OCI-LY7 (cell line): ENCODE data around the gene ADCY7. TPM values are rescaled to one million over a fixed set of nuclear protein-coding genes. Genes with fewer than 3 reads are reported as not detected.

Experiments used
- BruUV-seq: library from RNA; stranded (reverse); fragments of 400-500 nt; replicated peaks from 2 replicates; lab custom pipeline; 2021; lab: Mats Ljungman, UMichigan
- CTCF ChIA-PET: fragments of 300-600 bp; sonication (Branson Sonifier 250); formaldehyde crosslinking; loops from one replicate; lab custom pipeline; 2022; ENCODE audit warnings: antibody characterized with exemption; ENCODE audit not compliant: unreplicated experiment; lab: Charles Lee
- POLR2A ChIA-PET: fragments of 300-600 bp; sonication (Branson Sonifier 250); formaldehyde crosslinking; loops from one replicate; lab custom pipeline; 2022; ENCODE audit warnings: antibody characterized with exemption; lab: Charles Lee
- DNase-seq: peaks from one replicate; pipeline ENCODE4 v3.0.0-alpha.2; 2015; ENCODE audit warnings: low spot score
- H2AFZ ChIP-seq: fragments of 200-600 bp; sonication (generic), shearing (Covaris generic); 2 replicates; pipeline ENCODE4 v1.6.1; 2014; ENCODE audit warnings: mild to moderate bottlenecking, antibody characterized with exemption, low read length, moderate library complexity
- H3K27ac ChIP-seq: fragments of 200-600 bp; sonication (generic); 2 replicates; pipeline ENCODE4 v1.5.1; 2014; ENCODE audit warnings: mixed run types, low read depth, mild to moderate bottlenecking, moderate library complexity, low read length, inconsistent platforms; ENCODE audit not compliant: poor library complexity, severe bottlenecking
- H3K36me3 ChIP-seq: fragments of 200-600 bp; sonication (generic); 2 replicates; pipeline ENCODE4 v1.6.1; 2014; ENCODE audit warnings: mild to moderate bottlenecking, antibody characterized with exemption, low read length, moderate library complexity, mixed read lengths; ENCODE audit not compliant: insufficient read depth
- H3K4me1 ChIP-seq: fragments of 200-600 bp; sonication (generic); 2 replicates; pipeline ENCODE4 v1.5.1; 2014; ENCODE audit warnings: mild to moderate bottlenecking, low read length; ENCODE audit not compliant: insufficient read depth, poor library complexity, severe bottlenecking
- H3K4me2 ChIP-seq: fragments of 200-600 bp; sonication (generic); 2 replicates; pipeline ENCODE4 v1.6.1; 2014; ENCODE audit warnings: mild to moderate bottlenecking, low read length
- H3K4me3 ChIP-seq: fragments of 200-600 bp; sonication (generic); 2 replicates; pipeline ENCODE4 v1.5.1; 2014; ENCODE audit warnings: mild to moderate bottlenecking, low read depth, low read length; ENCODE audit not compliant: poor library complexity, severe bottlenecking
- H3K79me2 ChIP-seq: fragments of 200-600 bp; sonication (generic); 2 replicates; pipeline ENCODE4 v1.6.1; 2016; ENCODE audit warnings: low read depth, mild to moderate bottlenecking, low read length, moderate library complexity, mixed read lengths; ENCODE audit not compliant: insufficient read depth
- H3K9me2 ChIP-seq: fragments of 200-600 bp; sonication (generic); 2 replicates; pipeline ENCODE4 v1.6.1; 2016; ENCODE audit warnings: mild to moderate bottlenecking, low read length, mixed read lengths; ENCODE audit not compliant: insufficient read depth
- H3K9me3 ChIP-seq: fragments of 200-600 bp; sonication (generic); 2 replicates; pipeline ENCODE4 v1.6.1; 2014; ENCODE audit warnings: mild to moderate bottlenecking, mixed run types, low read length, mixed read lengths
- H4K20me1 ChIP-seq: fragments of 200-600 bp; sonication (generic); 2 replicates; pipeline ENCODE4 v1.6.1; 2014; ENCODE audit warnings: mild to moderate bottlenecking, antibody characterized with exemption, low read length, moderate library complexity, mixed read lengths; ENCODE audit not compliant: insufficient read depth
- EZH2phosphoT487 ChIP-seq: fragments of 200-600 bp; sonication (generic); IDR thresholded peaks from 2 replicates; pipeline ENCODE4 v1.6.1; 2018; ENCODE audit warnings: low read depth, borderline replicate concordance, mild to moderate bottlenecking, mixed run types, antibody characterized with exemption, low read length, moderate library complexity, mixed read lengths
- intact Hi-C: fragments of 100-400 bp; cut with micrococcal nuclease; formaldehyde crosslinking; loops from one replicate; pipeline ENCODE4 v1.10.0; 2022; ENCODE audit not compliant: unreplicated experiment
- total RNA-seq, 2 experiments: library from RNA; depleted of rRNA in 1 of 2; stranded (reverse); fragments of >200 nt in 1 of 2; shearing (Covaris generic) in 1 of 2; gene quantifications; 2 replicates each; pipeline ENCODE4 v1.2.3, GENCODE V29; 2014 to 2022
- TF ChIP-seq, protein P1 (sequence below): fragments of 200-600 bp; sonication (generic); conservative IDR thresholded peaks from 2 replicates; pipeline ENCODE4 v1.5.1; 2014; ENCODE audit warnings: mild to moderate bottlenecking, antibody characterized with exemption, low read length, moderate library complexity, mixed read lengths

ADCY7 gene
- total RNA-seq, 2 experiments from 2014 or later = 49.9 to 77.7 TPM

DNA sequence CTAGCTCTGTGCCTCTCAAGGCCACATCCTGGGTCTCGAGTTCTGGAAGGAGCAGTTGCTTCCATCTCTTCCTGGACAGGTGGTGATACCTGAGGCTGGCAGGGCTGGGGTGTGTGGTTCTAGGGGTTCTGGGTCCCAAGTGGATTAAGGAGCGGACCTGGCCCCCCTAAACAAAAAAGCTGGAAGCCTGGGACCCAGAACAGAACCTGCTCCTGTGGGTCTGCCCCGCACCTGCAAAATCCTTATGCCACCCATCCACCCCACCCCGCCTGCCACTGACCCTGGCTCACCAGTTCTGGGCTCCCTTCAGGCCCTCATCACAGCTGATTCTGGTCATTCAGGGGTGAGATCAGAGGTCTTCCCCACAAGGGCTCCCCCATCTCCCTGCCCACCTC is 44.8 kb downstream of the ADCY7 start:
- POLR2A ChIA-PET = no interaction called here

DNA sequence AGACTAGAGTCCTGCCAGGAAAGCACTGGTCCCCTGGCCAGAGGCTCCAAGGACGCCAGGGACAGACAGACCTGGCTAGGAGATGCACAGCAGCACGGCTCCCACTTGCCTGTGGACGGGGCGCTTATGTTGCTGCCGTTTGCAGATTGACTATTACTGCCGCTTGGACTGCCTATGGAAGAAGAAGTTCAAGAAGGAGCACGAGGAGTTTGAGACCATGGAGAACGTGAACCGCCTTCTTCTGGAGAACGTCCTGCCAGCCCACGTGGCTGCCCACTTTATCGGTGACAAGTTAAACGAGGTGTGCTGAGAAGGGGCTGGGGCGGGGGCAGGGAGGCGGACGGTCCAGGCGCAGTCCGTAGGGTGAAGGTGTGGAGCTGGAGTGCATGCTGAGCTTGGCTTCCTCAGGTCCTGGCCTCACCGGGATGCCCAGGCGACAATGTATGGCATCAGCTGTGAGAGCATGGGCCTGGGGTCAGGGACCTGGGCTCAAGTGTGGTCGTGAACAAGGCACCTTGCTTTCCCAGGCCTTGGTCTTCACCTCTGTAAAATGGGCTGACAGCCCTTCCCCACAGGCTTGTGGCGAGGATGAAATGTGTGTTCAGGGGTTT is 45.6 kb downstream of the ADCY7 start:
- Histone ChIP-seq H4K20me1 (no peaks in the 10 kb centered on the region; the same call in 1 of the 2 replicates), H3K4me3 (no peak overlapping the region), H3K9me3 (no peaks in the 10 kb centered on the region), H2AFZ (no peak overlapping the region), H3K36me3 (peaks cover 52% of the 10 kb centered on the region), H3K4me1 (no peaks in the 10 kb centered on the region), H3K79me2 (no peaks in the 10 kb centered on the region), H3K4me2 (no peak overlapping the region), H3K27ac (no peak overlapping the region), H3K9me2 (no peaks in the 10 kb centered on the region)
- intact Hi-C loops = no loop called here
- CTCF ChIA-PET = interaction anchor here (0.7 kb wide), 1 partner anchor 39 kb away, joined by 4 read pairs; no protein-coding TSS in a partner anchor
- POLR2A ChIA-PET = no interaction called here
- TF ChIP-seq EZH2phosphoT487 = no peak
- TF ChIP-seq, protein P1, sequence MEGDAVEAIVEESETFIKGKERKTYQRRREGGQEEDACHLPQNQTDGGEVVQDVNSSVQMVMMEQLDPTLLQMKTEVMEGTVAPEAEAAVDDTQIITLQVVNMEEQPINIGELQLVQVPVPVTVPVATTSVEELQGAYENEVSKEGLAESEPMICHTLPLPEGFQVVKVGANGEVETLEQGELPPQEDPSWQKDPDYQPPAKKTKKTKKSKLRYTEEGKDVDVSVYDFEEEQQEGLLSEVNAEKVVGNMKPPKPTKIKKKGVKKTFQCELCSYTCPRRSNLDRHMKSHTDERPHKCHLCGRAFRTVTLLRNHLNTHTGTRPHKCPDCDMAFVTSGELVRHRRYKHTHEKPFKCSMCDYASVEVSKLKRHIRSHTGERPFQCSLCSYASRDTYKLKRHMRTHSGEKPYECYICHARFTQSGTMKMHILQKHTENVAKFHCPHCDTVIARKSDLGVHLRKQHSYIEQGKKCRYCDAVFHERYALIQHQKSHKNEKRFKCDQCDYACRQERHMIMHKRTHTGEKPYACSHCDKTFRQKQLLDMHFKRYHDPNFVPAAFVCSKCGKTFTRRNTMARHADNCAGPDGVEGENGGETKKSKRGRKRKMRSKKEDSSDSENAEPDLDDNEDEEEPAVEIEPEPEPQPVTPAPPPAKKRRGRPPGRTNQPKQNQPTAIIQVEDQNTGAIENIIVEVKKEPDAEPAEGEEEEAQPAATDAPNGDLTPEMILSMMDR = no peak
- BruUV-seq = no TSS peak
- no peak for DNase-seq

More for the DNA sequence above, 44.8 kb downstream of the ADCY7 start:
- no peaks in the 10 kb centered on the region for H3K9me2 ChIP-seq
- intact Hi-C loops = no loop called here
- H3K4me2 ChIP-seq = no peak overlapping the region
- DNase-seq = no peak
- TF ChIP-seq, protein P1 = no peak
- TF ChIP-seq EZH2phosphoT487 = no peak
- H3K9me3 ChIP-seq = no peaks in the 10 kb centered on the region
- H3K4me3 ChIP-seq = no peak overlapping the region
- H2AFZ ChIP-seq = no peak overlapping the region
- no peaks in the 10 kb centered on the region for H3K4me1 ChIP-seq
- no peaks in the 10 kb centered on the region for H3K79me2 ChIP-seq
- no peaks in the 10 kb centered on the region; the same call in 1 of the 2 replicates for H4K20me1 ChIP-seq
- H3K36me3 ChIP-seq = peaks cover 44% of the 10 kb centered on the region
- CTCF ChIA-PET = interaction anchor here (0.7 kb wide), 1 partner anchor 38 kb away, joined by 4 read pairs; no protein-coding TSS in a partner anchor
- BruUV-seq = no TSS peak
- no peak overlapping the region for H3K27ac ChIP-seq
